ENCODE results near the gene BIRC2. TPM values are rescaled to one million over a fixed set of nuclear protein-coding genes. Genes with fewer than 3 reads are reported as not detected.
A peak's percentile ranks its signal among the peaks of the same experiment; 100 is the strongest.

The BIRC2 gene
- total and polyA plus RNA-seq, 9 of the 15 experiments (the other 6 are each of a cell fraction or from before 2014, with no cell fraction given): 14.3 to 45.9 (median 20.7) TPM

DNA sequence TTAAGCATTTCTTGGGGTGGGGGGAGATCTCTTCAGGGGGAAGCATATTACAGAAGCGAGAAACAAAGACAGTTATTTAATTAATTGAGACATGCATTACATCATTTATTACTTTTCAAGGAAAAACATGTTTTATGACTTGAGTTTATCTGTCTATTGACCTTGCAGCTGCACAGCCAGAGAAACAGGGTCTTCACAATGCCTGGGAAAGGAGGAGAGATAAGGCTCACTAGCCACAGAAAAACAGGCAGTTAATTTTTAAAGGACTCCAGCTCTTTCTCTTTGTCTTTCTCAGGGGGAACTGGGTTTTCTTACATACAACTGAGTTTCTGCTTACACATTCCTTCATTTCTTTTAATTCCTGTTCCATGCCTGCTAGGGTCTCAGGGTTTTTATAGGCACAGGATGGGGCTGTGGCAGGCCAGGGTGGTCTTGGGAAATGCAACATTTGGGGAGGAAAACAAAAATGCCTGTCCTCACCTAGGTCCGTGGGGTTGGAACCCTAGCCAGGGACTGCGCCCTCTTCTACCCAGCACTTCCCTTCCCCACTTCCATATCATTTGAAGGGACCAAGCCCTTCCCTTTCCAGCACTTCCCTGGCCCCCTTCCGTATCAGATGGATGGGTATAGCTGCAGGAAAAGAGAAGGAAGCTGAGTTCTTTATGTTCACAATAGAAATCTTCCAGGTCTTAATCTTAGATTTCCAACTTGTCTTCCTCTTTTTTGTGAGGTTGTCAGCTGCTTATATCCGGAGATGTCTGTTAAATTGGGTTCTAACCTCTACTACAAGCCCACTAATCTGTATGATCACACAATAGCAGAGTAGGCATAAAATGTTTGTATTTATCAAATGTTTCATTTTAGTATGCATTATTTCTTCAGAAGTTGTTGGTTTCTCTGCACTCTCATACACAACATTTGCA lies 38.3 kb downstream of the BIRC2 start (continued):
- TF ChIP-seq ZNF263 (CRISPR knock-in tag; IDR thresholded peaks at IDR 0.05; ENCODE audit: borderline replicate concordance) (no peak), DPF2 (IDR thresholded peaks at IDR 0.05) (0 out of 2 replicates have a peak, but pooled peaks have one; percentile 68), ZBTB7A (IDR thresholded peaks at IDR 0.05; ENCODE audit: borderline replicate concordance, control insufficient read depth, low read depth, low read length) (peak; percentile 49; the same call in 1 of the 2 replicates), SPI1 (IDR thresholded peaks at IDR 0.05; ENCODE audit: borderline replicate concordance, low read depth, low read length) (peak; percentile 86; the same call in 1 of the 2 replicates), NCOR1 (IDR thresholded peaks at IDR 0.05) (peak; percentile 71; the same call in 1 of the 2 replicates), NFRKB (IDR thresholded peaks at IDR 0.05; ENCODE audit: low read depth) (no peak)

DNA sequence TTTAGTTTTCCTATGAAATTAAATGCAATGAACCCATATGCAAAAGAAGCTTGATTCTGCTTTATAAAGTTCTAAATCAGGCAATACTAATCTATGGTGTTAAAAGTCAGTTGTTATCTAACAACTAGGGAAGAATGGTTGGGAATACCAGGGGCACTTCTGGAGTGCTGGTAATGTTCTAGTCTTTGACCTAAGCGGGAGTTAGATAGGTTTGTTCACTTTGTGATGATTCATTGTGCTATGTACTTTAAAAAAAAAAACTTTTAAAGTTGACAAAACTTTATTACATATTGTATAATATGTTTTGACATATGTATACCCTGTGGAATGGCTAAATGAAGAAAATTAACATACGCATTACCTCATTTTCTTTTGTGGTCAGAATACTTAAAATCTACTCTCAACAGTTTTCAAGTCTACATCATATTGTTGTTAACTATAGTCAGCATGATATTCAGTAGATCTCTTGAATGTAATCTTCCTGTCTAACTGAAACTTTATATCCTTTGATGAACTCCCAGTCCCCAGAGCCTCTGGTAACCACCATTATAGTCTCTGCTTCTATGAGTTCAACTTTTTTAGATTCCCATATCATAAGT lies 39.2 kb downstream of the BIRC2 start:
- peak overlapping the region; percentile 34; the same call in 1 of the 2 replicates for H2AFZ ChIP-seq (ENCODE audit: low read depth, low read length)
- H3K4me2 ChIP-seq (ENCODE audit: insufficient read depth, low read length): no peak overlapping the region
- peaks cover 21 to 45% of the 10 kb centered on the region in 2 experiments; a peak in 4 of 5 replicates for H3K4me1 ChIP-seq (replicated peaks in 1 of 2; ENCODE audit: control insufficient read depth in 2 of 2, insufficient read depth in 2 of 2, low read length in 2 of 2)
- no TSS peak for BruUV-seq (replicated peaks)
- peaks cover 17% of the 10 kb centered on the region for H3K36me3 ChIP-seq (ENCODE audit: control insufficient read depth, insufficient read depth, low read length)
- H3K9me3 ChIP-seq (replicated peaks; ENCODE audit: control insufficient read depth, insufficient read depth, low read depth, low read length): peaks cover 3% of the 10 kb centered on the region; the same call in 1 of the 2 replicates
- in situ Hi-C loops (cut with MboI) (no loop called here), intact Hi-C loops (cut with micrococcal nuclease) (loop anchor here (5.0 kb wide), 1 partner anchor 66 kb away; the partner anchor contains the start of gene TMEM123)
- DNase-seq (ENCODE audit: extremely low read depth in 1 of 4, low spot score in 3 of 4): no peak
- no peaks in the 10 kb centered on the region for H3K79me2 ChIP-seq (ENCODE audit: control insufficient read depth, insufficient read depth, low read length)
- no peak overlapping the region for H3K4me3 ChIP-seq
- no peak for FAIRE-seq
- H4K20me1 ChIP-seq (replicated peaks; ENCODE audit: control insufficient read depth, insufficient read depth, low read length): no peaks in the 10 kb centered on the region
- H3K27me3 ChIP-seq (ENCODE audit: control insufficient read depth in 2 of 2, insufficient read depth in 2 of 2, low read length in 2 of 2): no peaks in the 10 kb centered on the region
- peak overlapping the region in 1 of 2 experiments; percentile 34; a peak in 1 of 4 replicates for H3K9ac ChIP-seq (ENCODE audit: insufficient read depth in 1 of 2, low read depth in 2 of 2, low read length in 2 of 2)
- WGBS (ENCODE audit: insufficient coverage, low coverage, missing lambda C conversion rate): 29% methylated on average over 2 of the region's 2 CpGs
- ChIA-PET POLR2A (interaction anchor here (1.1 to 1.8 kb wide), 2 partner anchors 12 to 27 kb away, joined by 3 to 5 read pairs; no protein-coding TSS in a partner anchor), CTCF (ENCODE audit: low intra/inter-chr PET ratio) (no interaction called here)
- H3K27ac ChIP-seq (ENCODE audit: extremely low read depth, low read depth, low read length): peak overlapping the region; percentile 76; the same call in 2 of the 3 replicates
- no peaks in the 10 kb centered on the region for H3K9me1 ChIP-seq (ENCODE audit: control insufficient read depth, insufficient read depth, low read length)
- no peak for ATAC-seq
- TF ChIP-seq NR3C1 (CRISPR knock-in tag; IDR thresholded peaks at IDR 0.05) (no peak), GTF2E2 (tag; IDR thresholded peaks at IDR 0.05) (no peak), HNRNPL (IDR thresholded peaks at IDR 0.05; ENCODE audit: low read depth, low read length) (no peak), SAFB2 (IDR thresholded peaks at IDR 0.05; ENCODE audit: borderline replicate concordance, low read depth, low read length, severe bottlenecking) (no peak), CBX8 (IDR thresholded peaks at IDR 0.05; ENCODE audit: borderline replicate concordance, extremely low read depth, low read depth, low read length, poor library complexity, severe bottlenecking) (no peak)

All from K562 (cell line).